Testis (tissue), 3 donors: ENCODE results near the gene RERE. TPM values are rescaled to one million over a fixed set of nuclear protein-coding genes. Genes with fewer than 3 reads are reported as not detected.

ENCODE experiments used
- DNase-seq: peaks from one replicate; pipeline ENCODE4 v3.0.0-alpha.2; 2019
- H3K27ac ChIP-seq, 2 donors: fragments of 200-600 bp; sonication (generic); one replicate each; pipeline ENCODE4 v1.5.1; 2019
- H3K27me3 ChIP-seq: fragments of 200-600 bp; sonication (generic); one replicate; pipeline ENCODE4 v1.5.1; 2019
- H3K36me3 ChIP-seq: fragments of 200-600 bp; sonication (generic); one replicate; pipeline ENCODE4 v1.5.1; 2017; ENCODE audit warnings: low read depth; ENCODE audit errors: missing control alignments
- H3K4me1 ChIP-seq: fragments of 200-600 bp; sonication (generic); one replicate; pipeline ENCODE4 v1.5.1; 2019
- H3K4me3 ChIP-seq, 2 donors: fragments of 200-600 bp; sonication (generic); one replicate each; pipeline ENCODE4 v1.5.1; 2017 to 2019
- H3K9me3 ChIP-seq: fragments of 200-600 bp; sonication (generic); one replicate; pipeline ENCODE4 v1.5.1; 2017
- CTCF ChIP-seq, 3 experiments: fragments of 450-650 bp in 2 of 3; fragments of 200-600 bp in 1 of 3; sonication (generic) in 1 of 3; IDR thresholded peaks; one replicate each; pipeline ENCODE4 v1.5.1; 2016 to 2019; ENCODE audit warnings: antibody characterized with exemption in 3 of 3, mild to moderate bottlenecking in 2 of 3, moderate library complexity in 1 of 3
- POLR2A ChIP-seq: fragments of 450-650 bp; IDR thresholded peaks from one replicate; pipeline ENCODE4 v1.6.1; 2017; ENCODE audit warnings: antibody characterized with exemption, mild to moderate bottlenecking, moderate library complexity
- WGBS, 2 donors: methylation state at CpG; one replicate each; pipeline ENCODE4 v1.1.5; 2018; 5-methylcytosine and 5-hydroxymethylcytosine counted together
- intact Hi-C: fragments of 100-400 bp; cut with DNase I; formaldehyde crosslinking; loops from one replicate; pipeline ENCODE4 v1.15.1; 2023; ENCODE audit warnings: low total_unique reads
- polyA plus RNA-seq: library from polyadenylated mRNA; stranded (reverse); fragments of 350-450 nt; fragmentation: Illumina TruSeq; extraction: RNeasy Lipid Tissue Mini Kit (QIAGEN cat#74804); gene quantifications from one replicate; pipeline ENCODE4 v1.2.3, GENCODE V29; 2014; ENCODE audit warnings: low read depth, low replicate concordance; ENCODE audit not compliant: insufficient read depth
- total RNA-seq, 2 donors: library from RNA; depleted of rRNA; stranded (reverse); fragments of >200 nt; gene quantifications; one replicate each; pipeline ENCODE4 v1.2.3, GENCODE V29; 2016

RERE gene
- total and polyA plus RNA-seq, 3 donors from 2014 or later, result 90.8 to 229 (median 203) TPM

DNA sequence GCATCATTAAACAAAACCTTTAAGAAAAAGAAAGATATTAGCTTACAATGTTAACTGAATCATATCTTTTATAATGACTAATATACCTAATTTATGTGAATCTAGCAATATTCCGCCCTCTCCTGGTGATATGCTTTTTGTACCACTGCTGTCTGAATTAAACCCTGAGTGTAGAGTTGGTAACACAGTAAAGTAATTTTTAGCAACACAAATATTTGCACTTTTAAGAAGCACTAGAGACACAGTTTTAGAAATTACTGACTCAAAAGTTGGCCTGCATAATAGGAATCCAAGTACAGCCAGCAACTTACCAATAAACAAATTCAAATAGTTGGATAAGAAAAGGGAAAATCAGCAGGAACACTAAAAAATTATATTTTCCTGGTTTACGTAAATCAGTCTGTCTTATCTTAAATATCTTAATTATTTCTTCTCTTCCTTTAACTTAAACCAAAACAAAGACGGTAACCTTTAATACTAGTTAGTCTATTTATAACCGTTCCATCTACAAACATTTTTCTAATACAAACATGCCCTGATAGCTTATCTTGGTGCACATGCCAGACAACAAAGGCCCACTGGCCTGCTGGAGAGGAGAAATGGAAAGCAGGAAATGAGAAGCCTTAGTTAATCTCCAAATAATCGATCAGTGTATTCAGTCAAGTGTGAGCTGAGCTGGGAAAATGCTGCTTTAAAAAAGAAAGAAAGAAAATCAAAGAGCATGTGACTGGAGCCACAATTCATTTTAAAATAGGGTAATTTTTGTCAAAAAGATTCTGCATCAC, 246.0 kb downstream of the RERE start:
- no peaks in the 10 kb centered on the region for H3K9me3 ChIP-seq
- H3K27me3 ChIP-seq, result no peaks in the 10 kb centered on the region
- H3K27ac ChIP-seq, result peak overlapping the region; percentile 60 to 71
- peak; percentile 25 to 60 (median 51) for TF ChIP-seq CTCF (IDR thresholded peaks at IDR 0.05)
- no peak for TF ChIP-seq POLR2A
- no peak overlapping the region for H3K4me3 ChIP-seq
- peaks cover 20% of the 10 kb centered on the region for H3K4me1 ChIP-seq
- H3K36me3 ChIP-seq, result no peaks in the 10 kb centered on the region
- no peak for DNase-seq
- intact Hi-C loops, result no loop called here
- 25 to 44% methylated on average over 5 of the region's 5 CpGs for WGBS, 2 donors

DNA sequence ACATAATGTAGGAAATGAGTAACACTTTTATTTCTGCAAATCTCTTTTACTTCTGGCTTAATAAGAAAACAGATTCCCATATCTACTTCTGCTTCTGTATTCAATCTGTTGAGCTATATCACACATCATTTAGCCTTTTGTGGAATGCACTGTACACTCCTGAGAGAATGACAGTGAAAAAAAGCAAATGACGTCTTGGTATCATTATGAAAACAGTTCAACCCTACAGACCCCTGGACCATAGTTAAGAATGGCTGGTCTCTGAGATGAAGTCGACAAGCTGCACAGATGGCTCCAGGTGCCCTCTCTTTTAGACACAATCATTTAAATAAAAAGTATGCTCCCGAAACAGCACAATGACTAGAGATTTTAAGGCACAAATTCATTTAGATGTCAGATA, 247.0 kb downstream of the RERE start:
- Histone ChIP-seq H3K4me1 (peaks cover 20% of the 10 kb centered on the region), H3K9me3 (no peaks in the 10 kb centered on the region), H3K27me3 (no peaks in the 10 kb centered on the region), H3K36me3 (no peaks in the 10 kb centered on the region), H3K27ac (peak overlapping the region in 1 of 2 donors; percentile 71), H3K4me3 (no peak overlapping the region)
- no peak for DNase-seq
- 52 to 61% methylated on average over 3 of the region's 3 CpGs for WGBS, 2 donors
- intact Hi-C loops, result no loop called here
- TF ChIP-seq CTCF (IDR thresholded peaks at IDR 0.05), result no peak
- TF ChIP-seq POLR2A, result no peak

GRCh38 chr1:8569242-8569641, 248.2 kb downstream of the RERE start:
- WGBS, 2 donors, result 95 to 99% methylated on average over 4 of the region's 4 CpGs
- H3K27me3 ChIP-seq, result no peaks in the 10 kb centered on the region
- TF ChIP-seq POLR2A (no peak), CTCF (IDR thresholded peaks at IDR 0.05) (no peak)
- no peak for DNase-seq
- peaks cover 20% of the 10 kb centered on the region for H3K4me1 ChIP-seq
- intact Hi-C loops, result loop anchor here (10.0 kb wide), 1 partner anchor 106 kb away; no protein-coding TSS in a partner anchor
- no peak overlapping the region for H3K27ac ChIP-seq
- H3K9me3 ChIP-seq, result no peaks in the 10 kb centered on the region
- no peaks in the 10 kb centered on the region for H3K36me3 ChIP-seq
- no peak overlapping the region for H3K4me3 ChIP-seq

- Histone ChIP-seq H3K27ac (no peak overlapping the region), H3K4me3 (no peak overlapping the region), H3K9me3 (no peaks in the 10 kb centered on the region), H3K36me3 (no peaks in the 10 kb centered on the region), H3K27me3 (no peaks in the 10 kb centered on the region), H3K4me1 (peaks cover 21% of the 10 kb centered on the region)
- WGBS, 2 donors, result 92 to 97% methylated on average over 3 of the region's 3 CpGs
- no peak for DNase-seq
- no peak for TF ChIP-seq CTCF (IDR thresholded peaks at IDR 0.05)
- no peak for TF ChIP-seq POLR2A
- intact Hi-C loops, result loop anchor here (10.0 kb wide), 1 partner anchor 106 kb away; no protein-coding TSS in a partner anchor
Measured at GRCh38 chr1:8568837-8569236, 248.6 kb downstream of the RERE start.
